GM23338 (cell line): ENCODE measurements around the gene CLCN4. TPM values are rescaled to one million over a fixed set of nuclear protein-coding genes. Genes with fewer than 3 reads are reported as not detected.

ENCODE experiments used
- ATAC-seq: fragments of 200-7000 bp; cut with Tn5 transposase; 3 replicates; pipeline ENCODE4 v1.9.1; 2020
- DNase-seq: peaks from one replicate; pipeline ENCODE4 v3.0.0-alpha.2; 2015; ENCODE audit warnings: low spot score
- H2AFZ ChIP-seq: fragments of 200-600 bp; sonication (generic); 2 replicates; pipeline ENCODE4 v1.8.0; 2016; ENCODE audit warnings: antibody characterized with exemption, mild to moderate bottlenecking, moderate library complexity
- H3F3A ChIP-seq: fragments of 200-600 bp; sonication (generic); replicated peaks from 2 replicates; pipeline ENCODE4 v1.8.0; 2017; ENCODE audit warnings: antibody characterized with exemption, mixed run types, low read depth
- H3K27ac ChIP-seq: fragments of 200-600 bp; sonication (generic); 2 replicates; pipeline ENCODE4 v1.6.1; 2016; ENCODE audit warnings: low read depth
- H3K27me3 ChIP-seq: fragments of 200-600 bp; sonication (generic); 2 replicates; pipeline ENCODE4 v1.8.0; 2016; ENCODE audit warnings: mild to moderate bottlenecking, mixed run types, moderate library complexity; ENCODE audit not compliant: insufficient read depth
- H3K36me3 ChIP-seq: fragments of 200-600 bp; sonication (generic); 2 replicates; pipeline ENCODE4 v1.8.0; 2016; ENCODE audit warnings: mild to moderate bottlenecking; ENCODE audit not compliant: insufficient read depth
- H3K4me1 ChIP-seq: fragments of 200-600 bp; sonication (generic); 2 replicates; pipeline ENCODE4 v1.8.0; 2016; ENCODE audit warnings: mild to moderate bottlenecking, moderate library complexity; ENCODE audit not compliant: insufficient read depth
- H3K4me2 ChIP-seq: fragments of 200-600 bp; sonication (generic); 2 replicates; pipeline ENCODE4 v1.7.1; 2017; ENCODE audit warnings: mixed run types
- H3K4me3 ChIP-seq: fragments of 200-600 bp; sonication (generic); 2 replicates; pipeline ENCODE4 v1.6.1; 2016; ENCODE audit warnings: mixed run types
- H3K79me2 ChIP-seq: fragments of 200-600 bp; sonication (generic); replicated peaks from 2 replicates; pipeline ENCODE4 v1.8.0; 2017; ENCODE audit warnings: mild to moderate bottlenecking; ENCODE audit not compliant: insufficient read depth
- H3K9me2 ChIP-seq: fragments of 200-600 bp; sonication (generic); 2 replicates; pipeline ENCODE4 v1.8.0; 2017; ENCODE audit not compliant: insufficient read depth
- H4K20me1 ChIP-seq: fragments of 200-600 bp; sonication (generic); replicated peaks from 2 replicates; pipeline ENCODE4 v1.8.0; 2017; ENCODE audit warnings: mild to moderate bottlenecking; ENCODE audit not compliant: insufficient read depth
- H3K27ac Mint-ChIP-seq: 2 replicates; pipeline ENCODE4 v1.8.0; 2020; ENCODE audit warnings: inconsistent platforms, mild to moderate bottlenecking, moderate library complexity, mixed read lengths
- H3K27me3 Mint-ChIP-seq: 3 replicates; pipeline ENCODE4 v1.8.0; 2022; ENCODE audit warnings: low read depth, mild to moderate bottlenecking, moderate library complexity, mixed read lengths, inconsistent platforms; ENCODE audit not compliant: insufficient read depth, poor library complexity
- H3K36me3 Mint-ChIP-seq: 3 replicates; pipeline ENCODE4 v1.8.0; 2021; ENCODE audit warnings: low read depth, mild to moderate bottlenecking, inconsistent platforms, moderate library complexity, mixed read lengths
- H3K4me1 Mint-ChIP-seq: 3 replicates; pipeline ENCODE4 v1.8.0; 2020; ENCODE audit warnings: mild to moderate bottlenecking, inconsistent platforms, mixed read lengths
- H3K4me3 Mint-ChIP-seq: 3 replicates; pipeline ENCODE4 v1.8.0; 2021; ENCODE audit warnings: moderate library complexity, mild to moderate bottlenecking, inconsistent platforms, mixed read lengths
- H3K9me3 Mint-ChIP-seq: 3 replicates; pipeline ENCODE4 v1.8.0; 2020; ENCODE audit warnings: moderate library complexity, mild to moderate bottlenecking, inconsistent platforms, mixed read lengths
- EZH2 ChIP-seq: fragments of 200-600 bp; sonication (generic); IDR thresholded peaks from one replicate; pipeline ENCODE4 v1.8.0; 2017; ENCODE audit warnings: antibody characterized with exemption, mild to moderate bottlenecking, low read depth; ENCODE audit not compliant: unreplicated experiment
- EZH2phosphoT487 ChIP-seq: fragments of 200-600 bp; sonication (generic); IDR thresholded peaks from one replicate; pipeline ENCODE4 v1.8.1; 2018; ENCODE audit warnings: antibody characterized with exemption; ENCODE audit not compliant: unreplicated experiment
- JUNB ChIP-seq: IDR thresholded peaks from one replicate; pipeline ENCODE4 v1.6.1; 2016; ENCODE audit warnings: antibody characterized with exemption; ENCODE audit not compliant: unreplicated experiment
- NANOG ChIP-seq: IDR thresholded peaks from 2 replicates; pipeline ENCODE4 v1.6.1; 2016; ENCODE audit warnings: antibody characterized with exemption, borderline replicate concordance
- POLR2AphosphoS5 ChIP-seq: IDR thresholded peaks from 2 replicates; pipeline ENCODE4 v1.6.1; 2016; ENCODE audit warnings: antibody characterized with exemption, low read depth
- REST ChIP-seq: IDR thresholded peaks from one replicate; pipeline ENCODE4 v1.6.1; 2018; ENCODE audit warnings: antibody characterized with exemption; ENCODE audit not compliant: unreplicated experiment
- ZNF462 ChIP-seq: fragments of 250-450 bp; sonication (Bioruptor Pico); IDR thresholded peaks from 2 replicates; pipeline ENCODE4 v1.5.0; 2020; ENCODE audit warnings: mild to moderate bottlenecking, moderate library complexity
- polyA plus RNA-seq: library from polyadenylated mRNA; unstranded; fragments of >200 nt; fragmentation: Nextera tagmentation; extraction: Ambion mirVana; gene quantifications from 2 replicates; pipeline ENCODE4 v1.2.1, GENCODE V29; 2016
- total RNA-seq: library from RNA; depleted of rRNA; stranded (reverse); fragments of >200 nt; shearing (Covaris generic); gene quantifications from 2 replicates; pipeline ENCODE4 v1.2.3, GENCODE V29; 2014
- TF ChIP-seq, protein P1 (sequence below): IDR thresholded peaks from 2 replicates; pipeline ENCODE4 v1.6.1; 2016; ENCODE audit warnings: antibody characterized with exemption

CLCN4 gene
- total and polyA plus RNA-seq, 2 experiments from 2014 or later, result 1.2 to 4.9 TPM

- Histone ChIP-seq H3K4me2 (no peak overlapping the region), H3K79me2 (no peaks in the 10 kb centered on the region), H3K4me3 (no peak overlapping the region), H3F3A (no peaks in the 10 kb centered on the region), H4K20me1 (no peaks in the 10 kb centered on the region), H3K4me1 (no peaks in the 10 kb centered on the region), H3K9me2 (no peaks in the 10 kb centered on the region), H3K27ac (no peak overlapping the region), H3K36me3 (no peaks in the 10 kb centered on the region), H2AFZ (no peak overlapping the region), H3K27me3 (no peaks in the 10 kb centered on the region)
- H3K27me3 Mint-ChIP-seq, result peaks cover 13% of the 10 kb centered on the region
- ATAC-seq (no peak), DNase-seq (no peak)
- H3K4me3 Mint-ChIP-seq, result no peak overlapping the region
- peaks cover 74% of the 10 kb centered on the region for H3K36me3 Mint-ChIP-seq
- TF ChIP-seq REST (no peak), POLR2AphosphoS5 (no peak), EZH2 (no peak), ZNF462 (CRISPR knock-in tag) (no peak), EZH2phosphoT487 (no peak), NANOG (no peak), JUNB (no peak)
- TF ChIP-seq, protein P1, sequence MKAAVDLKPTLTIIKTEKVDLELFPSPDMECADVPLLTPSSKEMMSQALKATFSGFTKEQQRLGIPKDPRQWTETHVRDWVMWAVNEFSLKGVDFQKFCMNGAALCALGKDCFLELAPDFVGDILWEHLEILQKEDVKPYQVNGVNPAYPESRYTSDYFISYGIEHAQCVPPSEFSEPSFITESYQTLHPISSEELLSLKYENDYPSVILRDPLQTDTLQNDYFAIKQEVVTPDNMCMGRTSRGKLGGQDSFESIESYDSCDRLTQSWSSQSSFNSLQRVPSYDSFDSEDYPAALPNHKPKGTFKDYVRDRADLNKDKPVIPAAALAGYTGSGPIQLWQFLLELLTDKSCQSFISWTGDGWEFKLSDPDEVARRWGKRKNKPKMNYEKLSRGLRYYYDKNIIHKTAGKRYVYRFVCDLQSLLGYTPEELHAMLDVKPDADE, result no peak
- H3K9me3 Mint-ChIP-seq, result peaks cover 25% of the 10 kb centered on the region
- 0 out of 3 replicates have a peak, but pooled peaks cover 2% of the 10 kb centered on the region for H3K4me1 Mint-ChIP-seq
- no peak overlapping the region for H3K27ac Mint-ChIP-seq
These were observed 32.1 kb upstream of the CLCN4 start for GRCh38 chrX:10124506-10125247.
